ENCODE measurements around the gene KCNA5.

- no peak for TF ChIP-seq CTCF (conservative IDR thresholded peaks at IDR 0.05; ENCODE audit: low read depth in 2 of 2)
- TF ChIP-seq JUNB (IDR thresholded peaks at IDR 0.05; ENCODE audit: unreplicated experiment): no peak
- no peak for TF ChIP-seq REST (IDR thresholded peaks at IDR 0.05; ENCODE audit: unreplicated experiment)
Observed at GRCh38 chr12:5088586-5089264, 45.0 kb downstream of the KCNA5 start.

Measured in GM23338 (cell line).